ENCODE results near the gene ROCK2. TPM values are rescaled to one million over a fixed set of nuclear protein-coding genes. Genes with fewer than 3 reads are reported as not detected.

The ROCK2 gene
- total and polyA plus RNA-seq, 2 of the 13 experiments (the other 11 are each of a cell fraction or from before 2014, with no cell fraction given), result 38.1 to 119 TPM

GRCh38 chr2:11387843-11388242 is 43.4 kb upstream of the ROCK2 start (continued):
- TF ChIP-seq MTF1 (CRISPR knock-in tag; IDR thresholded peaks at IDR 0.05) (no peak), TRAFD1 (CRISPR knock-in tag; IDR thresholded peaks at IDR 0.05; ENCODE audit: borderline replicate concordance) (no peak), ZNF230 (CRISPR knock-in tag; IDR thresholded peaks at IDR 0.05) (no peak), HOXA7 (CRISPR knock-in tag; IDR thresholded peaks at IDR 0.05) (no peak), ZNF121 (CRISPR knock-in tag; IDR thresholded peaks at IDR 0.05) (no peak), ZNF678 (CRISPR knock-in tag; IDR thresholded peaks at IDR 0.05) (no peak), SP2 (CRISPR knock-in tag; IDR thresholded peaks at IDR 0.05) (no peak), FOXA3 (CRISPR knock-in tag; IDR thresholded peaks at IDR 0.05) (peak; percentile 91), ARID3A (IDR thresholded peaks at IDR 0.05; ENCODE audit: low read depth, low read length) (peak; percentile 92), CHD4 (IDR thresholded peaks at IDR 0.05; ENCODE audit: borderline replicate concordance, low read length) (no peak; the same call in 1 of the 2 replicates), MAFK (conservative IDR thresholded peaks at IDR 0.05 in 1 of 2, IDR thresholded peaks at IDR 0.05 in 1 of 2; ENCODE audit: low read length in 2 of 2) (no peak), ZNF326 (CRISPR knock-in tag; IDR thresholded peaks at IDR 0.05; ENCODE audit: borderline replicate concordance) (no peak), ZNF556 (CRISPR knock-in tag; IDR thresholded peaks at IDR 0.05; ENCODE audit: borderline replicate concordance) (no peak), POLR2AphosphoS5 (IDR thresholded peaks at IDR 0.05; ENCODE audit: low read depth, low read length) (no peak), TAF15 (IDR thresholded peaks at IDR 0.05; ENCODE audit: low read depth, low read length, poor library complexity, severe bottlenecking) (no peak), CAMTA2 (CRISPR knock-in tag; IDR thresholded peaks at IDR 0.05; ENCODE audit: borderline replicate concordance) (no peak), ZSCAN25 (CRISPR knock-in tag; IDR thresholded peaks at IDR 0.05) (no peak), NR2F1 (CRISPR knock-in tag; IDR thresholded peaks at IDR 0.05) (no peak), HNF4A (CRISPR knock-in tag; IDR thresholded peaks at IDR 0.05) (peak; percentile 30; the same call in 1 of the 2 replicates), SIN3B (IDR thresholded peaks at IDR 0.05; ENCODE audit: low read length) (no peak), ZNF350 (CRISPR knock-in tag; IDR thresholded peaks at IDR 0.05; ENCODE audit: borderline replicate concordance, low read depth) (no peak), HNRNPK (IDR thresholded peaks at IDR 0.05; ENCODE audit: low read depth, low read length, poor library complexity, severe bottlenecking) (no peak)
- TF ChIP-seq, protein P1, sequence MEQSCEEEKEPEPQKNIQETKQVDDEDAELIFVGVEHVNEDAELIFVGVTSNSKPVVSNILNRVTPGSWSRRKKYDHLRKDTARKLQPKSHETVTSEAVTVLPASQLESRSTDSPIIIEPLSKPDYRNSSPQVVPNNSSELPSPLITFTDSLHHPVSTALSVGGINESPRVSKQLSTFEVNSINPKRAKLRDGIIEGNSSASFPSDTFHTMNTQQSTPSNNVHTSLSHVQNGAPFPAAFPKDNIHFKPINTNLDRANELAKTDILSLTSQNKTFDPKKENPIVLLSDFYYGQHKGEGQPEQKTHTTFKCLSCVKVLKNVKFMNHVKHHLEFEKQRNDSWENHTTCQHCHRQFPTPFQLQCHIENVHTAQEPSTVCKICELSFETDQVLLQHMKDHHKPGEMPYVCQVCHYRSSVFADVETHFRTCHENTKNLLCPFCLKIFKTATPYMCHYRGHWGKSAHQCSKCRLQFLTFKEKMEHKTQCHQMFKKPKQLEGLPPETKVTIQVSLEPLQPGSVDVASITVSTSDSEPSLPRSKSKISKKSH (CRISPR knock-in tag; IDR thresholded peaks at IDR 0.05; ENCODE audit: borderline replicate concordance), result no peak
- TF ChIP-seq, protein P2, sequence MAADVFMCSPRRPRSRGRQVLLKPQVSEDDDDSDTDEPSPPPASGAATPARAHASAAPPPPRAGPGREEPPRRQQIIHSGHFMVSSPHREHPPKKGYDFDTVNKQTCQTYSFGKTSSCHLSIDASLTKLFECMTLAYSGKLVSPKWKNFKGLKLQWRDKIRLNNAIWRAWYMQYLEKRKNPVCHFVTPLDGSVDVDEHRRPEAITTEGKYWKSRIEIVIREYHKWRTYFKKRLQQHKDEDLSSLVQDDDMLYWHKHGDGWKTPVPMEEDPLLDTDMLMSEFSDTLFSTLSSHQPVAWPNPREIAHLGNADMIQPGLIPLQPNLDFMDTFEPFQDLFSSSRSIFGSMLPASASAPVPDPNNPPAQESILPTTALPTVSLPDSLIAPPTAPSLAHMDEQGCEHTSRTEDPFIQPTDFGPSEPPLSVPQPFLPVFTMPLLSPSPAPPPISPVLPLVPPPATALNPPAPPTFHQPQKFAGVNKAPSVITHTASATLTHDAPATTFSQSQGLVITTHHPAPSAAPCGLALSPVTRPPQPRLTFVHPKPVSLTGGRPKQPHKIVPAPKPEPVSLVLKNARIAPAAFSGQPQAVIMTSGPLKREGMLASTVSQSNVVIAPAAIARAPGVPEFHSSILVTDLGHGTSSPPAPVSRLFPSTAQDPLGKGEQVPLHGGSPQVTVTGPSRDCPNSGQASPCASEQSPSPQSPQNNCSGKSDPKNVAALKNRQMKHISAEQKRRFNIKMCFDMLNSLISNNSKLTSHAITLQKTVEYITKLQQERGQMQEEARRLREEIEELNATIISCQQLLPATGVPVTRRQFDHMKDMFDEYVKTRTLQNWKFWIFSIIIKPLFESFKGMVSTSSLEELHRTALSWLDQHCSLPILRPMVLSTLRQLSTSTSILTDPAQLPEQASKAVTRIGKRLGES (CRISPR knock-in tag; IDR thresholded peaks at IDR 0.05; ENCODE audit: borderline replicate concordance), result no peak

Measured in HepG2 (cell line).